Panc1 (cell line): Measurements from ENCODE around the gene H2AZ2. TPM values are rescaled to one million over a fixed set of nuclear protein-coding genes. Genes with fewer than 3 reads are reported as not detected.
A peak's percentile ranks its signal among the peaks of the same experiment; 100 is the strongest.

ENCODE experiments used
- ATAC-seq: fragments of 200-7000 bp; cut with Tn5 transposase; 2 replicates; pipeline ENCODE4 v1.9.1; 2020; ENCODE audit warnings: mild to moderate bottlenecking, moderate library complexity
- BruUV-seq: library from RNA; stranded (reverse); fragments of 400-500 nt; replicated peaks from 2 replicates; lab custom pipeline; 2021; lab: Mats Ljungman, UMichigan
- CTCF ChIA-PET: fragments of 300-600 bp; sonication (Branson Sonifier 250); formaldehyde crosslinking; loops from one replicate; lab custom pipeline; 2022; ENCODE audit warnings: antibody characterized with exemption; lab: Charles Lee
- POLR2A ChIA-PET: fragments of 300-600 bp; sonication (Branson Sonifier 250); formaldehyde crosslinking; loops from one replicate; lab custom pipeline; 2022; ENCODE audit warnings: antibody characterized with exemption; lab: Charles Lee
- DNase-seq: peaks from one replicate; pipeline ENCODE4 v3.0.0-alpha.2; 2010; ENCODE audit warnings: low read depth, low spot score
- H3K27ac ChIP-seq: 2 replicates; pipeline ENCODE4 v1.5.1; 2011; ENCODE audit warnings: mild to moderate bottlenecking, low read length, inconsistent platforms
- H3K27me3 ChIP-seq: fragments of 200-500 bp; sonication (Bioruptor generic); 2 replicates; pipeline ENCODE4 v1.6.0; 2014; ENCODE audit warnings: low read length, inconsistent platforms; ENCODE audit not compliant: control insufficient read depth, insufficient read depth
- H3K36me3 ChIP-seq: fragments of 200-500 bp; sonication (Bioruptor generic); 2 replicates; pipeline ENCODE4 v1.5.1; 2014; ENCODE audit warnings: inconsistent platforms, mild to moderate bottlenecking, low read length, moderate library complexity; ENCODE audit not compliant: control insufficient read depth, insufficient read depth
- H3K4me1 ChIP-seq: 2 replicates; pipeline ENCODE4 v1.5.1; 2011; ENCODE audit warnings: inconsistent platforms, mild to moderate bottlenecking, low read length, moderate library complexity; ENCODE audit not compliant: control insufficient read depth, insufficient read depth
- H3K4me3 ChIP-seq, 2 experiments: 2 replicates each; pipeline ENCODE4 v1.5.1; 2011 to 2012; ENCODE audit warnings: low read depth in 2 of 2, low read length in 2 of 2, mild to moderate bottlenecking in 2 of 2, inconsistent platforms in 1 of 2, moderate library complexity in 1 of 2
- H3K9me3 ChIP-seq: fragments of 200-500 bp; sonication (Bioruptor generic); 2 replicates; pipeline ENCODE4 v1.5.1; 2014; ENCODE audit warnings: low read depth, mild to moderate bottlenecking, inconsistent platforms, low read length, moderate library complexity; ENCODE audit not compliant: control insufficient read depth, insufficient read depth
- CTCF ChIP-seq: fragments of 450-650 bp; IDR thresholded peaks from 2 replicates; pipeline ENCODE4 v1.5.1; 2017; ENCODE audit warnings: mild to moderate bottlenecking
- POLR2AphosphoS5 ChIP-seq: IDR thresholded peaks from 2 replicates; pipeline ENCODE4 v1.6.1; 2012; ENCODE audit warnings: mild to moderate bottlenecking, low read depth, low read length, moderate library complexity
- SIN3A ChIP-seq: IDR thresholded peaks from 2 replicates; pipeline ENCODE4 v1.6.1; 2012; ENCODE audit warnings: low read depth, mild to moderate bottlenecking, low read length, moderate library complexity, borderline replicate concordance; ENCODE audit not compliant: insufficient read depth
- TCF7L2 ChIP-seq: IDR thresholded peaks from 2 replicates; pipeline ENCODE4 v1.6.1; 2011; ENCODE audit warnings: mild to moderate bottlenecking, low read depth, low read length, inconsistent platforms
- in situ Hi-C: cut with HindIII; loops from 2 replicates; pipeline ENCODE4 v1.10.0; 2016; ENCODE audit warnings: low sequenced_read_pairs, low pct_unique_long_range_greater_than_20kb
- intact Hi-C: fragments of 100-400 bp; cut with micrococcal nuclease; formaldehyde crosslinking; loops from one replicate; pipeline ENCODE4 v1.10.0; 2022; ENCODE audit not compliant: unreplicated experiment
- total RNA-seq: library from RNA; stranded (reverse); gene quantifications from one replicate; pipeline ENCODE4 v1.2.1, GENCODE V29; 2021; ENCODE audit not compliant: unreplicated experiment
- TF ChIP-seq, protein P1 (sequence below), 2 experiments: IDR thresholded peaks; 2 replicates each; pipeline ENCODE4 v1.6.1; 2011 to 2012; ENCODE audit warnings: low read depth in 2 of 2, control low read depth in 1 of 2, low read length in 1 of 2, mild to moderate bottlenecking in 1 of 2, moderate library complexity in 1 of 2; ENCODE audit not compliant: insufficient read depth in 1 of 2

Gene H2AZ2
- total RNA-seq, 1 experiment from 2014 or later, result 319 TPM

- POLR2A ChIA-PET, result interaction anchor here (0.7 kb wide), 2 partner anchors 20 to 190 kb away, joined by 3 to 8 read pairs; no protein-coding TSS in a partner anchor
Measured at GRCh38 chr7:44799939-44800338, 47.9 kb downstream of the H2AZ2 start.

GRCh38 chr7:44798649-44799305, 49.1 kb downstream of the H2AZ2 start:
- no peak for DNase-seq
- POLR2A ChIA-PET, result interaction anchor here (0.6 to 1.1 kb wide), 6 partner anchors 10 to 584 kb away, joined by 3 to 7 read pairs (median 4); no protein-coding TSS in a partner anchor
- H3K36me3 ChIP-seq, result peaks cover 37% of the 10 kb centered on the region
- peak overlapping the region; percentile 48 for H3K27ac ChIP-seq
- peaks cover 30% of the 10 kb centered on the region for H3K4me1 ChIP-seq
- no peaks in the 10 kb centered on the region for H3K9me3 ChIP-seq
- ATAC-seq, result no peak
- TF ChIP-seq CTCF (no peak), POLR2AphosphoS5 (peak; percentile 65)
- TF ChIP-seq, protein P1, sequence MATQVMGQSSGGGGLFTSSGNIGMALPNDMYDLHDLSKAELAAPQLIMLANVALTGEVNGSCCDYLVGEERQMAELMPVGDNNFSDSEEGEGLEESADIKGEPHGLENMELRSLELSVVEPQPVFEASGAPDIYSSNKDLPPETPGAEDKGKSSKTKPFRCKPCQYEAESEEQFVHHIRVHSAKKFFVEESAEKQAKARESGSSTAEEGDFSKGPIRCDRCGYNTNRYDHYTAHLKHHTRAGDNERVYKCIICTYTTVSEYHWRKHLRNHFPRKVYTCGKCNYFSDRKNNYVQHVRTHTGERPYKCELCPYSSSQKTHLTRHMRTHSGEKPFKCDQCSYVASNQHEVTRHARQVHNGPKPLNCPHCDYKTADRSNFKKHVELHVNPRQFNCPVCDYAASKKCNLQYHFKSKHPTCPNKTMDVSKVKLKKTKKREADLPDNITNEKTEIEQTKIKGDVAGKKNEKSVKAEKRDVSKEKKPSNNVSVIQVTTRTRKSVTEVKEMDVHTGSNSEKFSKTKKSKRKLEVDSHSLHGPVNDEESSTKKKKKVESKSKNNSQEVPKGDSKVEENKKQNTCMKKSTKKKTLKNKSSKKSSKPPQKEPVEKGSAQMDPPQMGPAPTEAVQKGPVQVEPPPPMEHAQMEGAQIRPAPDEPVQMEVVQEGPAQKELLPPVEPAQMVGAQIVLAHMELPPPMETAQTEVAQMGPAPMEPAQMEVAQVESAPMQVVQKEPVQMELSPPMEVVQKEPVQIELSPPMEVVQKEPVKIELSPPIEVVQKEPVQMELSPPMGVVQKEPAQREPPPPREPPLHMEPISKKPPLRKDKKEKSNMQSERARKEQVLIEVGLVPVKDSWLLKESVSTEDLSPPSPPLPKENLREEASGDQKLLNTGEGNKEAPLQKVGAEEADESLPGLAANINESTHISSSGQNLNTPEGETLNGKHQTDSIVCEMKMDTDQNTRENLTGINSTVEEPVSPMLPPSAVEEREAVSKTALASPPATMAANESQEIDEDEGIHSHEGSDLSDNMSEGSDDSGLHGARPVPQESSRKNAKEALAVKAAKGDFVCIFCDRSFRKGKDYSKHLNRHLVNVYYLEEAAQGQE (IDR thresholded peaks at IDR 0.05; ENCODE audit: insufficient read depth in 1 of 2, low read depth in 2 of 2, low read length in 1 of 2), result no peak
- intact Hi-C loops (loop anchor here (5.0 kb wide), 1 partner anchor 211 kb away; no protein-coding TSS in a partner anchor), in situ Hi-C loops (no loop called here)
- BruUV-seq, result no TSS peak
- H3K4me3 ChIP-seq, result peak overlapping the region; percentile 82 to 97
- no peaks in the 10 kb centered on the region for H3K27me3 ChIP-seq
- CTCF ChIA-PET, result no interaction called here

More at GRCh38 chr7:44799939-44800338, 47.9 kb downstream of the H2AZ2 start:
- no peak for TF ChIP-seq TCF7L2
- TF ChIP-seq SIN3A, result no peak
- no peak for TF ChIP-seq CTCF
- no peak; the same call in none of the 2 replicates for TF ChIP-seq POLR2AphosphoS5
- TF ChIP-seq, protein P1 (IDR thresholded peaks at IDR 0.05; ENCODE audit: insufficient read depth in 1 of 2, low read depth in 2 of 2, low read length in 1 of 2), result no peak
- intact Hi-C loops (loop anchor here (5.0 kb wide), 1 partner anchor 213 kb away; no protein-coding TSS in a partner anchor), in situ Hi-C loops (no loop called here)
- no TSS peak for BruUV-seq
- Histone ChIP-seq H3K4me3 (no peak overlapping the region), H3K36me3 (peaks cover 37% of the 10 kb centered on the region), H3K9me3 (no peaks in the 10 kb centered on the region), H3K27me3 (no peaks in the 10 kb centered on the region), H3K4me1 (peaks cover 22% of the 10 kb centered on the region), H3K27ac (no peak overlapping the region)
- ATAC-seq, result no peak
- CTCF ChIA-PET, result no interaction called here
- DNase-seq, result no peak
